ENCODE measurements around the gene IRF6.
A peak's percentile ranks its signal among the peaks of the same experiment; 100 is the strongest.

Gene IRF6

DNA sequence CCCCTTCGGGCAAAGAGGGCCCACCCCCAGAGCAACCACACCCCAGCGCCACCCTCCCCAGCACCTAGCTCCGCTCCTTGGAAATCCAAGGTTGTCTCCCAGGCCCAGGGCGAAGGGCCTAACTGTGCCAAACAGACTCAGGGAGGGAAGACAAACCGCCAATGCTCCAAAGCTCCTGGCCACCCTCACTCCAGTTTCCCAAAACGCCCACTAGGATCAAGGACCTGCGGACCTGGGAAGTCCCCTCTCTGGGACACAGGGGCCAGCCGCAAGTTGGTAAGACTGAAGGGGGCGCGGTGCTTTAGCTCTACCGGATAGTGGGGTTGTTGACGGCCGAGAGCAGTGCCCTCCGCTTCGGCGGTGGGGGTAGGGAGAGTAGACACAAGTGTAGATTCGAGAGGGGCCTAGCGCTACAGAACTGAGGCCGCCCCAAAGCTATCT lies 581 bp downstream of the IRF6 start:
- Histone ChIP-seq H3K4me1 (ENCODE audit: control insufficient read depth in 1 of 2, insufficient read depth in 1 of 2, low read depth in 1 of 2, low read length in 1 of 2) (peaks cover 9 to 11% of the 10 kb centered on the region in 2 experiments), H3K9me3 (no peaks in the 10 kb centered on the region), H3K4me3 (ENCODE audit: low read depth in 1 of 2, low read length in 1 of 2) (peak overlapping the region; percentile 61 to 73), H3K36me3 (no peaks in the 10 kb centered on the region), H3K27me3 (peaks cover 52% of the 10 kb centered on the region), H3K27ac (no peak overlapping the region)
- TF ChIP-seq, protein P1, sequence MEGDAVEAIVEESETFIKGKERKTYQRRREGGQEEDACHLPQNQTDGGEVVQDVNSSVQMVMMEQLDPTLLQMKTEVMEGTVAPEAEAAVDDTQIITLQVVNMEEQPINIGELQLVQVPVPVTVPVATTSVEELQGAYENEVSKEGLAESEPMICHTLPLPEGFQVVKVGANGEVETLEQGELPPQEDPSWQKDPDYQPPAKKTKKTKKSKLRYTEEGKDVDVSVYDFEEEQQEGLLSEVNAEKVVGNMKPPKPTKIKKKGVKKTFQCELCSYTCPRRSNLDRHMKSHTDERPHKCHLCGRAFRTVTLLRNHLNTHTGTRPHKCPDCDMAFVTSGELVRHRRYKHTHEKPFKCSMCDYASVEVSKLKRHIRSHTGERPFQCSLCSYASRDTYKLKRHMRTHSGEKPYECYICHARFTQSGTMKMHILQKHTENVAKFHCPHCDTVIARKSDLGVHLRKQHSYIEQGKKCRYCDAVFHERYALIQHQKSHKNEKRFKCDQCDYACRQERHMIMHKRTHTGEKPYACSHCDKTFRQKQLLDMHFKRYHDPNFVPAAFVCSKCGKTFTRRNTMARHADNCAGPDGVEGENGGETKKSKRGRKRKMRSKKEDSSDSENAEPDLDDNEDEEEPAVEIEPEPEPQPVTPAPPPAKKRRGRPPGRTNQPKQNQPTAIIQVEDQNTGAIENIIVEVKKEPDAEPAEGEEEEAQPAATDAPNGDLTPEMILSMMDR (IDR thresholded peaks at IDR 0.05), result no peak

DNA sequence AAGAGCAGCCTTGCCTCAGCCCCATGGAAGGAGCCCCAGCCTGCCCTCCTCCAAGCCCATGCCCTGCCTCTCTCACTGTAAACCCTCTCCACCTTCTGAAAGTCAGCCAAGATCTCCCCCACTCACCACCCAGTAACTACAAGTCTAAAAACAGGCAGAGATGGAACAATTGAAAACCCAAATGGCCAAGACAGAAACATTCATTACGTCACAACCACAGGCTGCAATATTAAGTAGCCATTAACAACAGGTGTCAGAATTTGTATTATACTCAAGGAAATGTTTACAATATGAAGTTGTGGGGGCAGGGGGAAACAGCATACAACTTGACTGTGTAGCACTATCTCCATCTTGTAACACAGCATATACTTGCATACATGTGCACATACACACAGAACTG lies 2.4 kb downstream of the IRF6 start:
- peaks cover 9 to 11% of the 10 kb centered on the region in 2 experiments for H3K4me1 ChIP-seq (ENCODE audit: control insufficient read depth in 1 of 2, insufficient read depth in 1 of 2, low read depth in 1 of 2, low read length in 1 of 2)
- H3K4me3 ChIP-seq (ENCODE audit: low read depth in 1 of 2, low read length in 1 of 2), result no peak overlapping the region
- H3K36me3 ChIP-seq, result no peaks in the 10 kb centered on the region
- TF ChIP-seq, protein P1 (IDR thresholded peaks at IDR 0.05), result no peak
- H3K27ac ChIP-seq, result no peak overlapping the region
- peaks cover 52% of the 10 kb centered on the region for H3K27me3 ChIP-seq
- no peaks in the 10 kb centered on the region for H3K9me3 ChIP-seq

DNA sequence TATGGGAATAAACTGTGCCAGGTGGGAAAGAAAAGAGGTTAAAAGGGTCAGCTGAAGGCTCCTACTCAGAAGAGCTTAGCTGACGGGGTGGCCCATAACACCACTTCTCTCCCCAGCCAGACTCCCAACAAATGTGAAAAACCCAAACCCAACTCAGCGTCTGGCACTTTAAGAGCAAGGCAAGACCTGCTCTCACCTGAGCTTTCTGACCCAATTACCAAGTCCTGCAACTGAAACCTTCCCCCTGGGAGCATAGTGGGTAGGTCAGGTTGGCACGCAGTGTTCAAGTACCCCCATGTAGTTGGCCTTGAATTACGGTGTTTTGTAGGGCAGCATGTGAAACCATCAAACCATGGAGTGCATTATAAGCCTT lies 3.2 kb downstream of the IRF6 start:
- H3K27ac ChIP-seq, result no peak overlapping the region
- TF ChIP-seq, protein P1 (IDR thresholded peaks at IDR 0.05), result no peak
- no peak overlapping the region for H3K4me3 ChIP-seq (ENCODE audit: low read depth in 1 of 2, low read length in 1 of 2)

DNA sequence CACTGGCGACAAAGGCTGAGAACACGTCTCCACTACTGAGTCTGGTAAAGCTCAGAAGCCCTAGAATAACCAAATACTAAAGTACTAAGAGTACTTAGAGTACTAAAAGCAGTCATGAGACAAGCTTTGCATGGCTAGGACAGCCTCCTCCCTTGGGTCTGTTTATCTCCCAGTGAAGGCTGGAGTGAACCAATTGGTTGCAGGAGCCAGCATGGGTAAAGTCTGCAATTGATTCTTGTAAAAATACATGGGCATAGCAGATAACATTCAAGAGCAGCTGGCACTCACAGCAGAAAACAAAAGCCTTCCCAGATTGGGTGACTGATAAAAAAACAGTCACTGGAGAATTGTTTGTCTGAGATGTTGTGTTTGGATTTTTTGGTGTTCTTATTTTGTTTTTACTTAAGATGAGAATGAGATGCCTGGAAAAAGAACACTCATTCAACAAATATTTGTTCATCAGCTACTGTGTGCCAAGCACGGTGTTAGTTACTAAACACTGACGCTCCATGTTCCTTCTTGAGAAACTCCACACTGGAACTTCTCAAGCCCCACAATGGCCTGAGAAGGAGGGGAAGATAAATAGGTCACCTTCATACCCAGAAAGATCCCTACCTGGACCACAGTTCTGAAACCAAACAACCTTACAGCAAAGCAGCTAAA lies 3.7 kb downstream of the IRF6 start:
- H3K9me3 ChIP-seq, result no peaks in the 10 kb centered on the region
- no peaks in the 10 kb centered on the region for H3K36me3 ChIP-seq
- no peak overlapping the region for H3K27ac ChIP-seq
- TF ChIP-seq, protein P1 (IDR thresholded peaks at IDR 0.05), result no peak
- H3K27me3 ChIP-seq, result peaks cover 56% of the 10 kb centered on the region
- no peak overlapping the region for H3K4me3 ChIP-seq (ENCODE audit: low read depth in 1 of 2, low read length in 1 of 2)
- H3K4me1 ChIP-seq (ENCODE audit: control insufficient read depth in 1 of 2, insufficient read depth in 1 of 2, low read depth in 1 of 2, low read length in 1 of 2), result peaks cover 9 to 11% of the 10 kb centered on the region in 2 experiments

More for the DNA sequence above, 3.2 kb downstream of the IRF6 start:
- no peaks in the 10 kb centered on the region for H3K36me3 ChIP-seq
- H3K9me3 ChIP-seq, result no peaks in the 10 kb centered on the region
- peaks cover 9 to 11% of the 10 kb centered on the region in 2 experiments for H3K4me1 ChIP-seq (ENCODE audit: control insufficient read depth in 1 of 2, insufficient read depth in 1 of 2, low read depth in 1 of 2, low read length in 1 of 2)
- peaks cover 56% of the 10 kb centered on the region for H3K27me3 ChIP-seq

DNA sequence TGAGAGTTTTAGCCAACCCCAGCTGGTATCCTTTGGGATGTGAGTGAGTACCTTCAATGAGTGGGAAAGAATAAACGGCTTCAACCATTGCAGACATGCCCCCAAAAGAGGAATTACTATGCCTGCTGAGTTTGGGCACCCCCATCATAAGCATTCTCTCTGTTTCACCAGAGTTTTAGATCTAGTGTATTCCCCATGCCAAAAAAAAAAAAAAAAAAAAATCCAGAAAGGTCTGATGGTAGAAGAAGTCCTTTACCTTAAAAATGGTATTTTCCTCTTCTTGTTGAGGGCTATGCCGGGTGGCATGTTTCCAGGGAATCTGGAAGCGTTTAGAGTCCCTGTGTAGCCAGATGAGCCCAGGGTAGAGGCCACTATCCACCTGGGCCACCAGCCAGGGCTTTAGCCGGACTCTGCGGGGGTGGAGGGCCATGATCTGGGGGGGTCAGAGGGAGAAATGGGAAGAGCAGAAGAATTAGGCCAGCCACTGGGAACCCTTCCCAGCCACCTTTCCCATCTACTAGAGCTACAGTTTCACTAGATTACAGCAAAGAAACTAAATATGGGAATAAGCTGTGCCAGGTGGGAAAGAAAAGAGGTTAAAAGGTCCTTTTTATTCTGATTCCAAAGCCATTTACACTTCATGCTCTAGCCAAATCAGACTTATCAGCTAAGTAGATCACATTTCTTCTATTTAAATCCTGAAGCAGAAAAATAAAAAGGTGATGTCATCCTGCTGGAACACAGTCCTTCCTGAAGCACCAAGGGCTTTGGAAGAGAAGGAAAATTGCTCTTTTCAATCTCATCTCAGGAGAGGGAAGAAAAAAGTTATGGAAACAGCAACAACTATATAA lies 4.7 kb downstream of the IRF6 start:
- Histone ChIP-seq H3K4me1 (ENCODE audit: control insufficient read depth in 1 of 2, insufficient read depth in 1 of 2, low read depth in 1 of 2, low read length in 1 of 2) (peaks cover 7 to 8% of the 10 kb centered on the region in 2 experiments), H3K27me3 (peaks cover 56% of the 10 kb centered on the region), H3K9me3 (no peaks in the 10 kb centered on the region), H3K4me3 (ENCODE audit: low read depth in 1 of 2, low read length in 1 of 2) (no peak overlapping the region), H3K36me3 (no peaks in the 10 kb centered on the region), H3K27ac (no peak overlapping the region)
- TF ChIP-seq, protein P1 (IDR thresholded peaks at IDR 0.05), result no peak

Measured in neutrophil (primary cell).